GM21529 (cell line): ENCODE measurements around the gene SLC15A2.
"Not testable (repeated sequence)": the region's sequence is repeated elsewhere in the genome, so short reads cannot be mapped to it uniquely, and the experiment has no call there.

Source experiments
- ATAC-seq: cut with Tn5 transposase; IDR thresholded peaks from one replicate; pipeline ENCODE4 v1.9.1; 2021; ENCODE audit not compliant: unreplicated experiment

SLC15A2 gene, protein sequence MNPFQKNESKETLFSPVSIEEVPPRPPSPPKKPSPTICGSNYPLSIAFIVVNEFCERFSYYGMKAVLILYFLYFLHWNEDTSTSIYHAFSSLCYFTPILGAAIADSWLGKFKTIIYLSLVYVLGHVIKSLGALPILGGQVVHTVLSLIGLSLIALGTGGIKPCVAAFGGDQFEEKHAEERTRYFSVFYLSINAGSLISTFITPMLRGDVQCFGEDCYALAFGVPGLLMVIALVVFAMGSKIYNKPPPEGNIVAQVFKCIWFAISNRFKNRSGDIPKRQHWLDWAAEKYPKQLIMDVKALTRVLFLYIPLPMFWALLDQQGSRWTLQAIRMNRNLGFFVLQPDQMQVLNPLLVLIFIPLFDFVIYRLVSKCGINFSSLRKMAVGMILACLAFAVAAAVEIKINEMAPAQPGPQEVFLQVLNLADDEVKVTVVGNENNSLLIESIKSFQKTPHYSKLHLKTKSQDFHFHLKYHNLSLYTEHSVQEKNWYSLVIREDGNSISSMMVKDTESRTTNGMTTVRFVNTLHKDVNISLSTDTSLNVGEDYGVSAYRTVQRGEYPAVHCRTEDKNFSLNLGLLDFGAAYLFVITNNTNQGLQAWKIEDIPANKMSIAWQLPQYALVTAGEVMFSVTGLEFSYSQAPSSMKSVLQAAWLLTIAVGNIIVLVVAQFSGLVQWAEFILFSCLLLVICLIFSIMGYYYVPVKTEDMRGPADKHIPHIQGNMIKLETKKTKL

GRCh38 chr3:121894301-121894990 is at the start of gene SLC15A2:
Gene SLC15A2, plus strand, starts transcription at chr3:121894401. Its CDS starts 76 bp downstream, at chr3:121894477.
- no peak for ATAC-seq

GRCh38 chr3:121844892-121845291 is 49.3 kb upstream of the SLC15A2 start:
- ATAC-seq: no peak

- ATAC-seq: no peak
These were observed 41.9 kb upstream of the SLC15A2 start for GRCh38 chr3:121852256-121852655.

GRCh38 chr3:121855555-121855954 is 38.6 kb upstream of the SLC15A2 start:
- no peak for ATAC-seq

DNA sequence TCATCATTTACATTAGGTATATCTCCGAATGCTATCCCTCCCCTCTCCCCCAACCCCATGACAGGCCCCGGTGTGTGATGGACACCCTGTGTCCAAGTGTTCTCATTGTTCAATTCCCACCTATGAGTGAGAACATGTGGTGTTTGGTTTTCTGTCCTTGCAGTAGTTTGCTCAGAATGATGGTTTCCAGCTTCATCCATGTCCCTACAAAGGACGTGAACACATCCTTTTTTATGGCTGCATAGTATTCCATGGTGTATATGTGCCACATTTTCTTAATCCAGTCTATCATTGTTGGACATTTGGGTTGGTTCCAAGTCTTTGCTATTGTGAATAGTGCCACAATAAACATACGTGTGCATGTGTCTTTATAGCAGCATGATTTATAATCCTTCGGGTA is 36.4 kb upstream of the SLC15A2 start:
- ATAC-seq: not testable (repeated sequence)

DNA sequence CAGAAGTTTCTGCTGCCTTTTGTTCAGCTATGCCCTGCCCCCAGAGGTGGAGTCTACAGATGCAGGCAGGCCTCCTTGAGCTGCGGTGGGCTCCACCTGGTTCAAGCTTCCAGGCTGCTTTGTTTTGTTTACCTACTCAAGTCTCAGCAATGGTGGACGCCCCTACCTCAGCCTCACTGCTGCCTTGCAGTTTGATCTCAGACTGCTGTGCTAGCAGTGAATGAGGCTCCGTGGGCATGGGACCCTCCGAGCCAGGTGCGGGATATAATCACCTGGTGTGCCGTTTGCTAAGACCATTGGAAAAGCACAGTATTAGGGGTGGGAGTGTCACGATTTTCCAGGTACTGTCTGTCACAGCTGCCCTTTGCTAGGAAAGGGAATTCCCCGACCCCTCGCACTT is 31.0 kb upstream of the SLC15A2 start:
- ATAC-seq: not testable (repeated sequence)

GRCh38 chr3:121863801-121864200 is 30.4 kb upstream of the SLC15A2 start:
- ATAC-seq: no peak

DNA sequence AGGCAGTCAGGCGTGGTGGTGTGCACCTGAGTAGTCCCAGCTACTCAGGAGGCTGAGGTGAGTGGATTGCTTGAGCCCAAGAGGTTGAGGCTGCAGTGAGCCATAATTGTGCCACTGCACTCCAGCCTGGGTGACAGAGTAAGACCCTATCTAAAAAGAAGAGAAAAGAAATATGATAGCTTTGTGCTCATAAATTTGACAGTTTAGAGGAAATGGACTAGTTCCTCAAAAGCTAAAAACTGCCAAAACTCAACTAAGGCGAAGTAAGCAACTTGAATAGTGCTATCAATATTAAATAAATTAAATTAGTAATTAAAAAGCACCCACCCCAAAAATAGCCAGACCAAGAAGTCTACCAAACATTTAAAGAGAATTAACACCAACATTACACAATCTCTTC is 24.5 kb upstream of the SLC15A2 start:
- ATAC-seq: no peak

- no peak for ATAC-seq
These were observed 23.5 kb upstream of the SLC15A2 start for GRCh38 chr3:121870717-121871116.

DNA sequence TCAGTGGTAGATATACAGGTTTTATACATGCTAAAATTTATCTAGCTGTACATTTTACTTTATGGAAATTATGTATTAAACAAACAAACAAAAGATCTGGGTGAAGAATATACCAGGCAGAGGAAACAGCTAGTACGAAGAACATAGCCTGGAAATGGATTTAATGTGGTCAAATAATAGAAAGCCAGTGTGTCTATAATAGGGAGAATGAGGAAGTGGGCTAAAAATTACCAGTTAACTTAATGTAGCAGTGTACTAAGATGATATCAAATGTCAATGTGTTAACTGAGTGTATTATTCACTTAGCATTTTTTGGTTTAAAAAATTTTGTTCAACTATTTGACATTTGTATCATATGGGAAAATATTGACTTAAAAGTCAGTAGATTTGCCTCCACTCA is 22.8 kb upstream of the SLC15A2 start:
- no peak for ATAC-seq

DNA sequence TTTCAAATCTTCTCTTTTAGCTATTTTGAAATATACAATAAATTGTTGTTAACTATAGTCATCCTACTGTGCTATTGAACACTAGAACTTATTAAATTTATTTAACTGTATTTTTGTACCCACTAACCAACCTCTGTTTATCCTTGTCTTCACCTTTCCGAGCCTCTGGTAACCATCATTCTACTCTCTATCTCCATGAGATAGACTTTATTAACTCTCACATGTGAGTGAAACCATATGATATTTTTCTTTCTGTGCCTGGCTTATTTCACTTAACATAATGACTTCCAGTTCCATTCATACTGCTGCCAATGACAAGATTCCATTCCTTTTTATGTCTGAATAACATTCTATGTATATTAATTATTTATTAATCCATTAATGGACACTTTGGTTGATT is 15.8 kb upstream of the SLC15A2 start:
- no peak for ATAC-seq

DNA sequence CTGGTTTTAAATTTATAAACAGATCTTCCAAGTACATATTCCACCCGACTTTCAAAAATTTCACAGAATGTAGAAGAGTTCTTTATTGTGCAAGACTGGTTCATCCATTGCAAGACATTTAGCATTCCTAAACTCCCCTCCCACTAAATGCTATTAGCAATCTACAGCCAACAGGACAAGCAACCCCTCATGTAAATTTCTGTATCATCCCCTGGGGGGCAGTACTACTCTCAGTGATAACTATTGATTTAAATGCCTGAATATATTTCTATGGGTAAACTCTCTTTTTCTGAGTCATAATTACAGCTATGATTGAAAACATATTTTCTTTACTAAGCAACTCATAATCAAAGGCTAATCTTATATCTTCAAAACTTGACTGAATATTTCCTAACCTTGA is 10.7 kb upstream of the SLC15A2 start:
- ATAC-seq: no peak

GRCh38 chr3:121885386-121885785 is 8.8 kb upstream of the SLC15A2 start:
- no peak for ATAC-seq

DNA sequence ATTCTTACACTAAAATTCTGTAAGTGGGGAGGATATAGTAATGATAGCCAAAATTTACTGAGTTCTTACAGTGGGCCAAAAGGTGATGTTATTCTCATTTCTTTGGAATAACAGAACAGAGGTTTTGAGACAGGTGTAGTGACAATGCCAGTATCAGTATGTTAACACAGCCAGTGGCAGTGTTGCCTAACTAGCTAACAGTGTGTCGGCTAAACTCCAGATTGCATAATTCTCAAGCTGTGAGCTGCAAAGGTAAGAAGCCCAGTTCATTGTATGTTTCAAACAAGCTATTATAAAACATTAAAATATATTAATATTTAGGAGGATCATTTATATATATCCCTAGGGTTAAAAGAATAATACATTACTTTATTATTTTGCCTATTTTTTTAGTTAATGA is 920 bp downstream of the SLC15A2 start:
- no peak for ATAC-seq

DNA sequence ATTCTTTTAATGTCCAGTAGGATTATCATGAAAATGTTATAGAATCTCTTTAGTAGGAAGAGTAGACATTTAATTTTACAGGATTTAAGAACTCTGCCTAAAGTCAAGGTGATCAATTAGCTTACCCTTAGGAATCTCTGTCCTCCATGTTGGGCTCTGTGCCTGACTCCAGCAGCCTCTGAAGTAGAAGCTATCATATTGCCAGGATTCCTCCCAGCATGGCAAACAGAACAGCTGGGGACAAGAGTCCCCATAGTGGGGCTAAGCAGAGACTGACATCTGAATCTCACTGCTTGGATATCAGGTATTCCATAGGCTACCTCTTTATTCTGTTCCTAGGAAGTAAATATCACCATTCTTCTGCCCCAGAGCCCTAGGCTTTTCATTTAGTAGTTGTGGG is 1.5 kb downstream of the SLC15A2 start:
- no peak for ATAC-seq

DNA sequence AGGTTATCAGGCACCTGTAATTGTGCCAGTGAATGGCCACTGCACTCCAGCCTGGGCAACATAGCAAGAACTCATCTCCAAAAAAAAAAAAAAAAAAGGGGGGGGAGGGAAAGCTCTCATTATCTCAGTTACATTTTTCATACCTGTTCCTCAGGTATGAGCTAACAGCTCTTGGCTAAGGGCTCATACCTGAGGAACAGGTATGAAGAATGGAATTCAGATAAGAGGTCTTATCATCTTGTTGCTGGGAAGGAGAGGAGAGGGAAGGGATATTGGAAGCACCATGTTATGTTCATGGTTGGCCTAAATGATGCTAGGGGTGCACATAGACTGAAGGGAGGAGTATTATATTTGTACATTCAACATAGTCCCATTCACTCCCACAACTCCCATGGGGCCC is 2.6 kb downstream of the SLC15A2 start:
- ATAC-seq: no peak

- no peak for ATAC-seq
These were observed 3.1 kb downstream of the SLC15A2 start for GRCh38 chr3:121897296-121897695.

GRCh38 chr3:121913305-121913990 is 19.2 kb downstream of the SLC15A2 start:
- ATAC-seq: no peak

DNA sequence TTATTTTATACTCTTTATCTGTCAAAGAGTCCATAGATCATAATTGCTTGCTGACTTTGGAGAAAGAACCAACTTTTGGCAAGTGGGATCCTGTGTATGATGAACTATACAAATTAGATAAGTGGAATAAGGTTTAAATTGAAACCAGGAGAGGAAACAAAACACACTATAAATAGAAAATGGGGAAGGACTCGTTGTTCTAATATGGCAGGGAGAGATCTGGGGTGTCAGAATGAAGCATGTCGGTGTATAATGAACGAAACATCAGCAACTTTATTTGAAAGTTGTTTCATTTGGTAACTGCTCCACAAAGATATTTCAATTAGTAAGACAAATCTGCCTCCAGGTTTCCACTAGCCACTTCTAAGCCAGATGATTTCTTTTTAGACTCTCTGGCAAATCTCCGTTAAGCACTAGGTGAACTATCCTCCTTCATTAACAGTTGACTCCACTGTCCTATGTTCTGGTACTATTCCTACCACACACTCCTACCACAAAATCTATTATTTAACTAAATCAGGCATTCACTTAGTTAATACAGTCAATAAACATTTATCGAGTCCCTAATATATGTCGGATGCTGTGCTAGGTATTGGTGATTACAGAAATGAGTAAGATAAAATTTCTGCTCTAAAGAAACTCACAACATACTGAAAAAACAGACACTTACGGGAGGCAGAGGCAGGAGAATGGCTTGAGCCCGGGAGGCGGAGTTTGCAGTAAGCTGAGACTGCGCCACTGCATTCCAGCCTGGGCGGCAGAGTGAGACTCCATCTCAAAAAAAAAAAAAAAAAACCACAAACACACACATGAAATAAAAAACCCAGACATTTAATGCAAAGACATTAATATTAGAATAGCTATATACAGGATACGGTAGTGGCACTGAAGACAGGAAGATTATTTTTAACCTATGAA is 20.1 kb downstream of the SLC15A2 start:
- ATAC-seq: no peak

- ATAC-seq: no peak
These were observed 22.0 kb downstream of the SLC15A2 start for GRCh38 chr3:121916189-121916588.
